H1 (cell line): ENCODE data around the gene ZNF681. TPM values are rescaled to one million over a fixed set of nuclear protein-coding genes. Genes with fewer than 3 reads are reported as not detected.

ENCODE experiments used
- CTCF ChIA-PET: fragments of 300-600 bp; sonication (Branson Sonifier 250); formaldehyde crosslinking; loops from one replicate; lab custom pipeline; 2021; ENCODE audit not compliant: partially characterized antibody; lab: Charles Lee
- POLR2A ChIA-PET: fragments of 300-600 bp; sonication (Branson Sonifier 250); formaldehyde crosslinking; loops from one replicate; lab custom pipeline; 2021; ENCODE audit warnings: inconsistent platforms; ENCODE audit not compliant: partially characterized antibody; lab: Charles Lee
- DNase-seq, 2 experiments: peaks; one replicate each; pipeline versions ENCODE4 v3.0.0 to v3.0.0-alpha.2; 2010 to 2022; ENCODE audit warnings: low spot score in 2 of 2, low read depth in 1 of 2, mixed read lengths in 1 of 2
- FAIRE-seq: peaks from 2 replicates; lab custom pipeline; 2011; peaks lifted over from hg19 to GRCh38; lab: Jason Lieb, UNC
- H2AFZ ChIP-seq: 2 replicates; pipeline ENCODE4 v1.8.1; 2012; ENCODE audit warnings: low read length, inconsistent platforms
- H2AK5ac ChIP-seq: 2 replicates; pipeline ENCODE4 v1.6.1; 2013; ENCODE audit warnings: low read depth, low read length
- H2BK120ac ChIP-seq: replicated peaks from 2 replicates; pipeline ENCODE3; 2013; ENCODE audit warnings: low read depth, low read length, inconsistent platforms
- H2BK12ac ChIP-seq: 2 replicates; pipeline ENCODE4 v1.6.1; 2013; ENCODE audit warnings: low read depth, low read length
- H2BK15ac ChIP-seq: 2 replicates; pipeline ENCODE4 v1.6.1; 2013; ENCODE audit warnings: low read length
- H2BK20ac ChIP-seq: 2 replicates; pipeline ENCODE4 v1.6.1; 2013; ENCODE audit warnings: low read length
- H2BK5ac ChIP-seq: 2 replicates; pipeline ENCODE4 v1.6.1; 2013; ENCODE audit warnings: low read depth, low read length
- H3K14ac ChIP-seq: 2 replicates; pipeline ENCODE4 v1.6.1; 2013; ENCODE audit warnings: inconsistent platforms; ENCODE audit not compliant: insufficient read length
- H3K18ac ChIP-seq: 2 replicates; pipeline ENCODE4 v1.6.1; 2013; ENCODE audit warnings: low read length; ENCODE audit errors: extremely low read depth
- H3K23ac ChIP-seq: 2 replicates; pipeline ENCODE4 v1.6.1; 2013; ENCODE audit warnings: inconsistent platforms; ENCODE audit not compliant: insufficient read length
- H3K23me2 ChIP-seq: 2 replicates; pipeline ENCODE4 v1.6.1; 2013; ENCODE audit warnings: low read depth, low read length
- H3K27ac ChIP-seq: 2 replicates; pipeline ENCODE4 v1.6.1; 2011; ENCODE audit warnings: low read depth, low read length, inconsistent platforms
- H3K27me3 ChIP-seq, 4 experiments: replicated peaks in 1 of 4; 1 replicate in 1 of 4; 2 replicates in 3 of 4; pipeline versions ENCODE4 v1.6.1 to v1.8.1; 2011 to 2013; ENCODE audit warnings: low read length in 3 of 4, mild to moderate bottlenecking in 3 of 4, inconsistent platforms in 2 of 4, mixed read lengths in 2 of 4, moderate library complexity in 1 of 4; ENCODE audit not compliant: control insufficient read depth in 3 of 4, insufficient read depth in 3 of 4; ENCODE audit errors: extremely low read depth in 1 of 4
- H3K36me3 ChIP-seq, 4 experiments: 2 replicates each; pipeline versions ENCODE4 v1.6.1 to v1.8.1; 2011 to 2013; ENCODE audit warnings: mild to moderate bottlenecking in 4 of 4, low read length in 3 of 4, moderate library complexity in 2 of 4, control low read depth in 1 of 4, inconsistent platforms in 1 of 4; ENCODE audit not compliant: insufficient read depth in 4 of 4, control insufficient read depth in 2 of 4
- H3K4ac ChIP-seq: replicated peaks from 2 replicates; pipeline ENCODE3; 2013; ENCODE audit warnings: low read length, low read depth, mixed read lengths, inconsistent platforms; ENCODE audit not compliant: insufficient read length
- H3K4me1 ChIP-seq, 4 experiments: replicated peaks in 1 of 4; 1 replicate in 1 of 4; 2 replicates in 3 of 4; pipeline versions ENCODE4 v1.6.1 to v1.8.1; 2011 to 2013; ENCODE audit warnings: low read length in 3 of 4, inconsistent platforms in 2 of 4, mixed read lengths in 1 of 4; ENCODE audit not compliant: insufficient read depth in 4 of 4, control insufficient read depth in 3 of 4
- H3K4me2 ChIP-seq, 2 experiments: 2 replicates each; pipeline versions ENCODE4 v1.6.1 to v1.8.1; 2011 to 2013; ENCODE audit warnings: low read depth in 2 of 2, low read length in 2 of 2, control low read depth in 1 of 2, inconsistent platforms in 1 of 2, mild to moderate bottlenecking in 1 of 2; ENCODE audit not compliant: insufficient read depth in 1 of 2
- H3K4me3 ChIP-seq, 4 experiments: fragments of 200-600, 300-600 bp in 1 of 4; sonication (generic), shearing (Covaris generic), sonication (Bioruptor Twin) in 1 of 4; 2 replicates each; pipeline versions ENCODE4 v1.5.1 to v1.8.1; 2011 to 2016; ENCODE audit warnings: low read length in 4 of 4, low read depth in 3 of 4, control low read depth in 2 of 4, inconsistent platforms in 2 of 4, mild to moderate bottlenecking in 2 of 4, mixed read lengths in 1 of 4, moderate library complexity in 1 of 4; ENCODE audit not compliant: insufficient read depth in 2 of 4; ENCODE audit errors: extremely low read depth in 1 of 4
- H3K56ac ChIP-seq: replicated peaks from 2 replicates; pipeline ENCODE3; 2013; ENCODE audit warnings: low read depth, mild to moderate bottlenecking, mixed read lengths, low read length, inconsistent platforms; ENCODE audit not compliant: insufficient read length
- H3K79me1 ChIP-seq: 2 replicates; pipeline ENCODE4 v1.6.1; 2013; ENCODE audit warnings: low read depth, low read length, control low read depth
- H3K79me2 ChIP-seq, 2 experiments: 2 replicates each; pipeline versions ENCODE4 v1.6.1 to v1.8.1; 2012 to 2013; ENCODE audit warnings: low read length in 2 of 2, mild to moderate bottlenecking in 2 of 2, inconsistent platforms in 1 of 2; ENCODE audit not compliant: insufficient read depth in 2 of 2, control insufficient read depth in 1 of 2
- H3K9ac ChIP-seq, 4 experiments: replicated peaks in 1 of 4; 1 replicate in 1 of 4; 2 replicates in 3 of 4; pipeline versions ENCODE4 v1.6.1 to v1.8.1; 2011 to 2013; ENCODE audit warnings: low read depth in 3 of 4, low read length in 3 of 4, control low read depth in 2 of 4, mild to moderate bottlenecking in 2 of 4, moderate library complexity in 2 of 4, inconsistent platforms in 1 of 4; ENCODE audit errors: extremely low read depth in 1 of 4
- H3K9me3 ChIP-seq, 2 experiments: 2 replicates each; pipeline versions ENCODE4 v1.6.1 to v1.8.1; 2012 to 2013; ENCODE audit warnings: mild to moderate bottlenecking in 2 of 2, moderate library complexity in 2 of 2, control low read depth in 1 of 2, inconsistent platforms in 1 of 2, low read depth in 1 of 2, low read length in 1 of 2, mixed read lengths in 1 of 2; ENCODE audit not compliant: insufficient read depth in 2 of 2
- H4K20me1 ChIP-seq, 2 experiments: replicated peaks in 1 of 2; 2 replicates each; pipeline versions ENCODE3 to v1.8.1; 2011 to 2013; ENCODE audit warnings: inconsistent platforms in 2 of 2, low read length in 2 of 2, mild to moderate bottlenecking in 1 of 2; ENCODE audit not compliant: insufficient read depth in 2 of 2, control insufficient read depth in 1 of 2
- H4K5ac ChIP-seq: 2 replicates; pipeline ENCODE4 v1.6.1; 2013; ENCODE audit warnings: low read length, low read depth, mixed read lengths, inconsistent platforms; ENCODE audit not compliant: insufficient read length
- H4K8ac ChIP-seq: 2 replicates; pipeline ENCODE4 v1.8.0; 2013; ENCODE audit warnings: mild to moderate bottlenecking, moderate library complexity, low read length, inconsistent platforms; ENCODE audit not compliant: insufficient read depth; ENCODE audit errors: extremely low read depth
- H4K91ac ChIP-seq: replicated peaks from 2 replicates; pipeline ENCODE3; 2013; ENCODE audit warnings: low read length, mixed read lengths, inconsistent platforms; ENCODE audit not compliant: insufficient read length
- BRCA1 ChIP-seq: IDR thresholded peaks from 2 replicates; pipeline ENCODE4 v1.6.1; 2012; ENCODE audit warnings: low read depth, low read length, improper control_type of control experiment
- CBX5 ChIP-seq: fragments of 300-800, 300-1000 bp; sonication (generic); IDR thresholded peaks from 2 replicates; pipeline ENCODE4 v1.7.1; 2016; ENCODE audit warnings: antibody characterized with exemption, low read length, low read depth
- MAFK ChIP-seq: IDR thresholded peaks from 2 replicates; pipeline ENCODE4 v1.6.1; 2012; ENCODE audit warnings: low read depth, mild to moderate bottlenecking, improper control_type of control experiment, low read length
- RFX5 ChIP-seq: IDR thresholded peaks from 2 replicates; pipeline ENCODE4 v1.6.1; 2011; ENCODE audit warnings: low read depth, low read length, improper control_type of control experiment, borderline replicate concordance
- TBP ChIP-seq: IDR thresholded peaks from 2 replicates; pipeline ENCODE4 v1.6.1; 2011; ENCODE audit warnings: low read depth, low read length, improper control_type of control experiment
- WGBS, 2 experiments: shearing (Covaris generic) in 1 of 2; methylation state at CpG; one replicate each; pipeline versions ENCODE4 v1.1.6 to v1.1.7; 2013 to 2015; ENCODE audit warnings: low lambda C conversion rate in 2 of 2, mixed read lengths in 2 of 2, inconsistent platforms in 1 of 2, low coverage in 1 of 2, missing lambda C conversion rate in 1 of 2; ENCODE audit not compliant: insufficient replicate concordance in 2 of 2, insufficient coverage in 1 of 2, insufficient read length in 1 of 2; ENCODE audit errors: extremely low coverage in 1 of 2, missing lambda C conversion rate in 1 of 2; 5-methylcytosine and 5-hydroxymethylcytosine counted together
- polyA plus RNA-seq, 7 experiments: library from polyadenylated mRNA; depleted of rRNA in 3 of 7; stranded (reverse) in 5 of 7; unstranded in 2 of 7; fragments of >200 nt in 5 of 7; fragments of 200-250 nt in 2 of 7; gene quantifications; 1 replicate in 5 of 7; 2 replicates in 1 of 7; 4 replicates in 1 of 7; pipeline versions ENCODE4 v1.2.1 to v1.2.3, GENCODE V29; 2011 to 2013; ENCODE audit warnings: missing spikeins in 2 of 7, mixed read lengths in 2 of 7
- total RNA-seq: library from RNA; stranded (reverse); fragmentation: NEBNext Ultra II Directional; extraction: Animal tissue kit (Norgen Biotek cat#: 25700); gene quantifications from 2 replicates; pipeline ENCODE4 v1.2.1, GENCODE V29; 2021
- TF ChIP-seq, protein P1 (sequence below): IDR thresholded peaks from 2 replicates; pipeline ENCODE4 v1.6.1; 2012; ENCODE audit warnings: inconsistent platforms

ZNF681 gene
- total and polyA plus RNA-seq, 2 of the 8 experiments (the other 6 are each of a cell fraction or from before 2014, with no cell fraction given) = 1.1 to 6.8 TPM

DNA sequence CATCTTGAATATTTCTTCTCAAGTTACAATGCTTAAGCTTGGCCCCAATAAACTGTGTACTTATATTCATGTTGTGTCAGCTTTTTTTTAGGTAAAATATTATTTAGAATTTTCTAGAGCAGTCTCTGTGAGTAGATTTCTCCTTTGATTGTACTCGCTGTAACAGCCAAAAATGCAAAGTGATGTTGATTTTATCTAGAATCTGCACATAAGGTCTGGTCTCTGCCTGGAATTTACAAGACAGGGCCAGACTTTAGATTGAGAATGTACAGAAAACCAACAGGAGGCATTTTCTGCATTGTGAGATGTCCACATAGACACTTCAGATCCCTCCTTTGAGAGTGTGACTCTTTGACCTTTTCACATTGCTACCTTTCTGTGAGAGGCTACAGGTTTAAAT lies 43.1 kb upstream of the ZNF681 start:
- ChIA-PET CTCF (no interaction called here), POLR2A (no interaction called here)
- no peak overlapping the region for H4K91ac ChIP-seq
- no peak overlapping the region for H2BK15ac ChIP-seq
- H3K36me3 ChIP-seq = no peaks in the 10 kb centered on the region
- no peak overlapping the region for H3K9ac ChIP-seq
- TF ChIP-seq CBX5 (no peak), RFX5 (no peak), MAFK (no peak), TBP (no peak), BRCA1 (no peak)
- TF ChIP-seq, protein P1, sequence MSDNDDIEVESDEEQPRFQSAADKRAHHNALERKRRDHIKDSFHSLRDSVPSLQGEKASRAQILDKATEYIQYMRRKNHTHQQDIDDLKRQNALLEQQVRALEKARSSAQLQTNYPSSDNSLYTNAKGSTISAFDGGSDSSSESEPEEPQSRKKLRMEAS = no peak
- no peak overlapping the region for H3K18ac ChIP-seq
- H2BK120ac ChIP-seq = no peak overlapping the region
- H2AFZ ChIP-seq = no peak overlapping the region
- H3K4me3 ChIP-seq = no peak overlapping the region
- no peaks in the 10 kb centered on the region for H3K79me1 ChIP-seq
- no peak overlapping the region for H3K27ac ChIP-seq
- FAIRE-seq = no peak
- H2BK20ac ChIP-seq = no peak overlapping the region
- no peak overlapping the region for H2BK5ac ChIP-seq
- no peaks in the 10 kb centered on the region for H4K20me1 ChIP-seq
- no peak overlapping the region for H3K23ac ChIP-seq
- peaks cover 0 to 49% of the 10 kb centered on the region in 2 experiments; a peak in 2 of 4 replicates for H3K79me2 ChIP-seq
- no peak overlapping the region for H3K14ac ChIP-seq
- peaks cover 0 to 11% of the 10 kb centered on the region in 2 experiments; a peak in 3 of 4 replicates for H3K9me3 ChIP-seq
- H4K5ac ChIP-seq = no peak overlapping the region
- no peak overlapping the region for H3K4me2 ChIP-seq
- DNase-seq = no peak
- WGBS, 2 experiments = 95% methylated on average over 1 of the region's 1 CpG; no CpG with 5 or more reads in 1 of the 2 experiments
- H3K23me2 ChIP-seq = no peaks in the 10 kb centered on the region
- H3K27me3 ChIP-seq = no peaks in the 10 kb centered on the region
- no peak overlapping the region for H4K8ac ChIP-seq
- no peak overlapping the region for H3K56ac ChIP-seq
- no peaks in the 10 kb centered on the region for H3K4me1 ChIP-seq
- no peak overlapping the region for H2AK5ac ChIP-seq
- H3K4ac ChIP-seq = no peak overlapping the region
- H2BK12ac ChIP-seq = no peak overlapping the region
